Endothelial cell of umbilical vein (primary cell): Measurements from ENCODE around the gene MME. TPM values are rescaled to one million over a fixed set of nuclear protein-coding genes. Genes with fewer than 3 reads are reported as not detected.

Source experiments
- BruUV-seq: library from RNA; stranded (reverse); fragments of 400-500 nt; replicated peaks from 2 replicates; lab custom pipeline; 2021; lab: Mats Ljungman, UMichigan
- CTCF ChIA-PET: fragments of 300-600, 350-600 bp; sonication (Branson Sonifier 250); formaldehyde crosslinking; loops from one replicate; lab custom pipeline; 2021; ENCODE audit warnings: antibody characterized with exemption, inconsistent platforms; lab: Charles Lee
- POLR2A ChIA-PET: fragments of 300-600, 350-600 bp; sonication (Branson Sonifier 250); formaldehyde crosslinking; loops from one replicate; lab custom pipeline; 2021; ENCODE audit warnings: antibody characterized with exemption, inconsistent platforms; lab: Charles Lee
- DNase-seq: peaks from one replicate; pipeline ENCODE4 v3.0.0-alpha.2; 2011; ENCODE audit warnings: low read depth, low spot score
- FAIRE-seq: peaks from 2 replicates; lab custom pipeline; 2011; peaks lifted over from hg19 to GRCh38; lab: Jason Lieb, UNC
- H2AFZ ChIP-seq: 2 replicates; pipeline ENCODE4 v1.6.0; 2012; ENCODE audit warnings: low read depth, low read length, control low read depth, inconsistent platforms
- H3K27ac ChIP-seq: 2 replicates; pipeline ENCODE4 v1.5.1; 2011; ENCODE audit warnings: low read depth, mild to moderate bottlenecking, control low read depth, low read length, moderate library complexity; ENCODE audit not compliant: insufficient read depth
- H3K27me3 ChIP-seq, 2 experiments: 2 replicates each; pipeline versions ENCODE4 v1.6.0 to v1.6.1; 2011; ENCODE audit warnings: low read length in 2 of 2, mixed read lengths in 1 of 2; ENCODE audit not compliant: control insufficient read depth in 2 of 2, insufficient read depth in 2 of 2
- H3K36me3 ChIP-seq, 2 experiments: 2 replicates in 1 of 2; 3 replicates in 1 of 2; pipeline ENCODE4 v1.5.1; 2011; ENCODE audit warnings: low read length in 2 of 2, mild to moderate bottlenecking in 1 of 2, moderate library complexity in 1 of 2; ENCODE audit not compliant: control insufficient read depth in 2 of 2, insufficient read depth in 2 of 2; ENCODE audit errors: extremely low read depth in 1 of 2
- H3K4me1 ChIP-seq: 3 replicates; pipeline ENCODE4 v1.5.1; 2011; ENCODE audit warnings: mild to moderate bottlenecking, low read length; ENCODE audit not compliant: control insufficient read depth, insufficient read depth; ENCODE audit errors: extremely low read depth
- H3K4me2 ChIP-seq: 2 replicates; pipeline ENCODE4 v1.6.1; 2011; ENCODE audit warnings: low read length, control low read depth, mixed read lengths; ENCODE audit not compliant: insufficient read depth
- H3K4me3 ChIP-seq, 3 experiments: fragments of 200-600 bp in 1 of 3; sonication (generic), shearing (Covaris generic) in 1 of 3; replicated peaks in 1 of 3; 2 replicates each; pipeline ENCODE4 v1.5.1; 2011 to 2016; ENCODE audit warnings: control low read depth in 3 of 3, low read length in 3 of 3, mild to moderate bottlenecking in 2 of 3, inconsistent platforms in 1 of 3, low read depth in 1 of 3, moderate library complexity in 1 of 3; ENCODE audit not compliant: insufficient read depth in 1 of 3
- H3K79me2 ChIP-seq: 2 replicates; pipeline ENCODE4 v1.6.0; 2012; ENCODE audit warnings: low read length, inconsistent platforms; ENCODE audit not compliant: control insufficient read depth, insufficient read depth
- H3K9ac ChIP-seq: replicated peaks from 2 replicates; pipeline ENCODE3; 2011; ENCODE audit warnings: low read length, control low read depth; ENCODE audit not compliant: insufficient read depth; ENCODE audit errors: extremely low read depth
- H3K9me1 ChIP-seq: replicated peaks from 3 replicates; pipeline ENCODE4 v1.6.0; 2011; ENCODE audit warnings: mild to moderate bottlenecking, low read length; ENCODE audit not compliant: control insufficient read depth, insufficient read depth; ENCODE audit errors: extremely low read depth
- H3K9me3 ChIP-seq: replicated peaks from 2 replicates; pipeline ENCODE4 v1.5.1; 2012; ENCODE audit warnings: low read length, inconsistent platforms; ENCODE audit not compliant: control insufficient read depth, insufficient read depth
- H4K20me1 ChIP-seq: replicated peaks from 2 replicates; pipeline ENCODE3; 2011; ENCODE audit warnings: mild to moderate bottlenecking, low read length; ENCODE audit not compliant: control insufficient read depth, insufficient read depth; ENCODE audit errors: extremely low read depth
- EZH2 ChIP-seq: IDR thresholded peaks from 2 replicates; pipeline ENCODE4 v1.6.1; 2012; ENCODE audit warnings: borderline replicate concordance, low read depth, mild to moderate bottlenecking, moderate library complexity, low read length, inconsistent platforms; ENCODE audit not compliant: severe bottlenecking
- FOS ChIP-seq: IDR thresholded peaks from 2 replicates; pipeline ENCODE4 v1.6.1; 2011; ENCODE audit warnings: mild to moderate bottlenecking, low read length, moderate library complexity, borderline replicate concordance; ENCODE audit not compliant: insufficient read depth
- GATA2 ChIP-seq: IDR thresholded peaks from 2 replicates; pipeline ENCODE4 v1.7.0; 2011; ENCODE audit warnings: low read depth, mild to moderate bottlenecking, moderate library complexity, mixed read lengths, low read length; ENCODE audit not compliant: insufficient read length, insufficient read depth
- JUN ChIP-seq: IDR thresholded peaks from 2 replicates; pipeline ENCODE4 v1.6.1; 2011; ENCODE audit warnings: borderline replicate concordance, low read depth; ENCODE audit not compliant: insufficient read length, insufficient read depth
- MYC ChIP-seq: IDR thresholded peaks from one replicate; pipeline ENCODE4 v1.6.1; 2011; ENCODE audit warnings: mild to moderate bottlenecking, low read depth, low read length
- POLR2A ChIP-seq: IDR thresholded peaks from 2 replicates; pipeline ENCODE4 v1.6.1; 2012; ENCODE audit warnings: low read depth, mild to moderate bottlenecking, control low read depth, low read length
- POLR2AphosphoS5 ChIP-seq: IDR thresholded peaks from 2 replicates; pipeline ENCODE4 v1.6.1; 2012; ENCODE audit warnings: low read depth, mild to moderate bottlenecking, control low read depth, low read length, moderate library complexity; ENCODE audit not compliant: insufficient read depth
- dilution Hi-C: fragments of 300-500 bp; cut with MboI; formaldehyde crosslinking; loops from one replicate; pipeline ENCODE4 v1.15.0; 2019; ENCODE audit warnings: low sequenced_read_pairs; ENCODE audit not compliant: extremely low pct_ligation_motif_present
- intact Hi-C: fragments of 100-400 bp; cut with micrococcal nuclease; formaldehyde crosslinking; loops from one replicate; pipeline ENCODE4 v1.10.0; 2022
- polyA plus RNA-seq, 4 experiments: library from polyadenylated mRNA; depleted of rRNA in 3 of 4; stranded (reverse) in 3 of 4; unstranded in 1 of 4; fragments of >200 nt; gene quantifications; 2 replicates each; pipeline versions ENCODE4 v1.2.1 to v1.2.3, GENCODE V29; 2011 to 2012; ENCODE audit warnings: missing spikeins in 1 of 4
- total RNA-seq: library from RNA; stranded (reverse); gene quantifications from 2 replicates; pipeline ENCODE4 v1.2.3, GENCODE V29; 2021
- TF ChIP-seq, protein P1 (sequence below): IDR thresholded peaks from 2 replicates; pipeline ENCODE4 v1.6.1; 2011; ENCODE audit not compliant: insufficient read depth, insufficient read length
- TF ChIP-seq, protein P2 (sequence below), 2 donors: IDR thresholded peaks; 1 replicate in 1 of 2; 2 replicates in 1 of 2; pipeline ENCODE4 v1.5.1; 2011; ENCODE audit warnings: low read length in 2 of 2, mild to moderate bottlenecking in 2 of 2, moderate library complexity in 2 of 2, control low read depth in 1 of 2, inconsistent platforms in 1 of 2, low read depth in 1 of 2; ENCODE audit not compliant: insufficient read depth in 1 of 2; ENCODE audit errors: extremely low read depth in 1 of 2

Gene MME
- total and polyA plus RNA-seq, 2 donors (not counting 3 experiments of a cell fraction or from before 2014, with no cell fraction given), result 6.0 to 10.5 TPM

DNA sequence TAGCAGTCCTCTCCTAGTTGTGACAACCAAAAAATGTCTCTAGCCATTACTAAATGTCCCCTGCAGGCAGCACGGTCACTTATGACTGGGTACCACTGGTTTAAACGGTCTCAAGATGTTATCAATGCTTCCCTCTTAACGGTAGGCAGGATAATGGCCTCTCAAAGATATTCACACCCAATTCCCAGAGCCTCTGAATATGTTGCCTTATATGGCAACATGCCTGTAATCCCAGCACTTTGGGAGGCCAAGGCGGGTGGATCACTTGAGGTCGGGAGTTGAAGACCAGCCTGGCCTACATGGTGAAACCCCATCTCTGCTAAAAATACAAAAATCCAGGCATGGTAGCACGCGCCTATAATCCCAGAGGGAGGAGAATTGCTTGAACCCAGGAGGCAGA lies 9.4 kb downstream of the MME start:
- Histone ChIP-seq H3K4me1 (no peaks in the 10 kb centered on the region), H3K9me1 (no peaks in the 10 kb centered on the region), H4K20me1 (no peaks in the 10 kb centered on the region), H3K4me3 (no peak overlapping the region), H3K4me2 (no peak overlapping the region), H3K79me2 (no peaks in the 10 kb centered on the region), H3K9me3 (no peaks in the 10 kb centered on the region), H3K27ac (no peak overlapping the region), H3K27me3 (no peaks in the 10 kb centered on the region), H2AFZ (no peak overlapping the region), H3K9ac (no peak overlapping the region), H3K36me3 (no peaks in the 10 kb centered on the region)
- TF ChIP-seq POLR2A (no peak), FOS (no peak), POLR2AphosphoS5 (no peak), MYC (no peak), JUN (no peak), EZH2 (no peak), GATA2 (no peak)
- TF ChIP-seq, protein P1, sequence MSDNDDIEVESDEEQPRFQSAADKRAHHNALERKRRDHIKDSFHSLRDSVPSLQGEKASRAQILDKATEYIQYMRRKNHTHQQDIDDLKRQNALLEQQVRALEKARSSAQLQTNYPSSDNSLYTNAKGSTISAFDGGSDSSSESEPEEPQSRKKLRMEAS, result no peak
- TF ChIP-seq, protein P2, sequence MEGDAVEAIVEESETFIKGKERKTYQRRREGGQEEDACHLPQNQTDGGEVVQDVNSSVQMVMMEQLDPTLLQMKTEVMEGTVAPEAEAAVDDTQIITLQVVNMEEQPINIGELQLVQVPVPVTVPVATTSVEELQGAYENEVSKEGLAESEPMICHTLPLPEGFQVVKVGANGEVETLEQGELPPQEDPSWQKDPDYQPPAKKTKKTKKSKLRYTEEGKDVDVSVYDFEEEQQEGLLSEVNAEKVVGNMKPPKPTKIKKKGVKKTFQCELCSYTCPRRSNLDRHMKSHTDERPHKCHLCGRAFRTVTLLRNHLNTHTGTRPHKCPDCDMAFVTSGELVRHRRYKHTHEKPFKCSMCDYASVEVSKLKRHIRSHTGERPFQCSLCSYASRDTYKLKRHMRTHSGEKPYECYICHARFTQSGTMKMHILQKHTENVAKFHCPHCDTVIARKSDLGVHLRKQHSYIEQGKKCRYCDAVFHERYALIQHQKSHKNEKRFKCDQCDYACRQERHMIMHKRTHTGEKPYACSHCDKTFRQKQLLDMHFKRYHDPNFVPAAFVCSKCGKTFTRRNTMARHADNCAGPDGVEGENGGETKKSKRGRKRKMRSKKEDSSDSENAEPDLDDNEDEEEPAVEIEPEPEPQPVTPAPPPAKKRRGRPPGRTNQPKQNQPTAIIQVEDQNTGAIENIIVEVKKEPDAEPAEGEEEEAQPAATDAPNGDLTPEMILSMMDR (IDR thresholded peaks at IDR 0.05; ENCODE audit: extremely low read depth in 1 of 2, insufficient read depth in 1 of 2, low read depth in 1 of 2, low read length in 2 of 2), result no peak
- ChIA-PET POLR2A (no interaction called here), CTCF (no interaction called here)
- dilution Hi-C loops, result no loop called here
- DNase-seq (no peak), FAIRE-seq (no peak)
- BruUV-seq, result no TSS peak
- intact Hi-C loops, result no loop called here
